ENCODE measurements around the gene WSCD2.

GRCh38 chr12:108177131-108177530 lies 48.0 kb downstream of the WSCD2 start:
- TF ChIP-seq POLR2A (IDR thresholded peaks at IDR 0.05) (no peak), CTCF (IDR thresholded peaks at IDR 0.05) (no peak), POLR2AphosphoS5 (IDR thresholded peaks at IDR 0.05) (no peak)

Measured in breast epithelium (tissue), 3 donors.